ENCODE data around the gene RBM48. TPM values are rescaled to one million over a fixed set of nuclear protein-coding genes. Genes with fewer than 3 reads are reported as not detected.
"Not testable (repeated sequence)": the region's sequence is repeated elsewhere in the genome, so short reads cannot be mapped to it uniquely, and the experiment has no call there.

The RBM48 gene
- total RNA-seq (2014; rRNA removed; shearing (Covaris generic); ENCODE audit: low replicate concordance) = 2.7 and 3.7 TPM in 2 replicates

GRCh38 chr7:92528188-92528957, at the start of gene RBM48, which contains the start of gene PEX1:
TSS of gene RBM48 (plus strand) at chr7:92528795. CDS start at chr7:92528814, 19 bp downstream.
TSS of gene PEX1 (minus strand) at chr7:92528520. CDS start at chr7:92528435, 85 bp downstream.
- peak; percentile 97 for DNase-seq (ENCODE audit: low read depth)
- in situ Hi-C loops (cut with HindIII; ENCODE audit: low pct_unique_long_range_greater_than_20kb, low sequenced_read_pairs) = no loop called here

- in situ Hi-C loops (cut with HindIII; ENCODE audit: low pct_unique_long_range_greater_than_20kb, low sequenced_read_pairs); DNase-seq (ENCODE audit: low read depth): not testable (repeated sequence)
These were observed 49.4 kb upstream of the RBM48 start for GRCh38 chr7:92479146-92479545.

- DNase-seq (ENCODE audit: low read depth); in situ Hi-C loops (cut with HindIII; ENCODE audit: low pct_unique_long_range_greater_than_20kb, low sequenced_read_pairs): not testable (repeated sequence)
These were observed 45.0 kb upstream of the RBM48 start for GRCh38 chr7:92483624-92484023.

- DNase-seq (ENCODE audit: low read depth); in situ Hi-C loops (cut with HindIII; ENCODE audit: low pct_unique_long_range_greater_than_20kb, low sequenced_read_pairs): not testable (repeated sequence)
These were observed 44.4 kb upstream of the RBM48 start for GRCh38 chr7:92484226-92484625.

GRCh38 chr7:92485267-92485892, 43.2 kb upstream of the RBM48 start:
- no peak for DNase-seq (ENCODE audit: low read depth)
- in situ Hi-C loops (cut with HindIII; ENCODE audit: low pct_unique_long_range_greater_than_20kb, low sequenced_read_pairs) = no loop called here

- in situ Hi-C loops (cut with HindIII; ENCODE audit: low pct_unique_long_range_greater_than_20kb, low sequenced_read_pairs) = no loop called here
These were observed 42.6 kb upstream of the RBM48 start for GRCh38 chr7:92485974-92486373.

GRCh38 chr7:92487804-92488203, 40.8 kb upstream of the RBM48 start:
- no peak for DNase-seq (ENCODE audit: low read depth)
- in situ Hi-C loops (cut with HindIII; ENCODE audit: low pct_unique_long_range_greater_than_20kb, low sequenced_read_pairs) = no loop called here

More at GRCh38 chr7:92485974-92486373, 42.6 kb upstream of the RBM48 start:
- DNase-seq (ENCODE audit: low read depth) = no peak

- DNase-seq (ENCODE audit: low read depth) = no peak
- in situ Hi-C loops (cut with HindIII; ENCODE audit: low pct_unique_long_range_greater_than_20kb, low sequenced_read_pairs) = no loop called here
These were observed 39.0 kb upstream of the RBM48 start for GRCh38 chr7:92489634-92490033.

- in situ Hi-C loops (cut with HindIII; ENCODE audit: low pct_unique_long_range_greater_than_20kb, low sequenced_read_pairs) = no loop called here
- DNase-seq (ENCODE audit: low read depth) = no peak
These were observed 31.7 kb upstream of the RBM48 start for GRCh38 chr7:92496876-92497275.

- in situ Hi-C loops (cut with HindIII; ENCODE audit: low pct_unique_long_range_greater_than_20kb, low sequenced_read_pairs) = no loop called here
- DNase-seq (ENCODE audit: low read depth) = no peak
These were observed 30.0 kb upstream of the RBM48 start for GRCh38 chr7:92498557-92498956.

- in situ Hi-C loops (cut with HindIII; ENCODE audit: low pct_unique_long_range_greater_than_20kb, low sequenced_read_pairs) = no loop called here
These were observed 24.8 kb upstream of the RBM48 start for GRCh38 chr7:92503767-92504166.

GRCh38 chr7:92504563-92504962, 24.0 kb upstream of the RBM48 start:
- in situ Hi-C loops (cut with HindIII; ENCODE audit: low pct_unique_long_range_greater_than_20kb, low sequenced_read_pairs) = no loop called here
- DNase-seq (ENCODE audit: low read depth) = no peak

More at GRCh38 chr7:92503767-92504166, 24.8 kb upstream of the RBM48 start:
- DNase-seq (ENCODE audit: low read depth) = no peak

GRCh38 chr7:92506363-92506762, 22.2 kb upstream of the RBM48 start:
- no peak for DNase-seq (ENCODE audit: low read depth)
- in situ Hi-C loops (cut with HindIII; ENCODE audit: low pct_unique_long_range_greater_than_20kb, low sequenced_read_pairs) = no loop called here

- DNase-seq (ENCODE audit: low read depth) = no peak
- in situ Hi-C loops (cut with HindIII; ENCODE audit: low pct_unique_long_range_greater_than_20kb, low sequenced_read_pairs) = no loop called here
These were observed 19.6 kb upstream of the RBM48 start for GRCh38 chr7:92508946-92509345.

- no peak for DNase-seq (ENCODE audit: low read depth)
These were observed 15.3 kb upstream of the RBM48 start for GRCh38 chr7:92513167-92513902.

GRCh38 chr7:92517631-92518030, 11.0 kb upstream of the RBM48 start:
- no peak for DNase-seq (ENCODE audit: low read depth)
- in situ Hi-C loops (cut with HindIII; ENCODE audit: low pct_unique_long_range_greater_than_20kb, low sequenced_read_pairs) = no loop called here

More at GRCh38 chr7:92513167-92513902, 15.3 kb upstream of the RBM48 start:
- in situ Hi-C loops (cut with HindIII; ENCODE audit: low pct_unique_long_range_greater_than_20kb, low sequenced_read_pairs) = no loop called here

- DNase-seq (ENCODE audit: low read depth) = no peak
- in situ Hi-C loops (cut with HindIII; ENCODE audit: low pct_unique_long_range_greater_than_20kb, low sequenced_read_pairs) = no loop called here
These were observed 8.6 kb upstream of the RBM48 start for GRCh38 chr7:92520024-92520423.

GRCh38 chr7:92523110-92523509, 5.5 kb upstream of the RBM48 start:
- no peak for DNase-seq (ENCODE audit: low read depth)
- in situ Hi-C loops (cut with HindIII; ENCODE audit: low pct_unique_long_range_greater_than_20kb, low sequenced_read_pairs) = no loop called here
